ENCODE measurements around the gene RAB11FIP4. TPM values are rescaled to one million over a fixed set of nuclear protein-coding genes. Genes with fewer than 3 reads are reported as not detected.

The RAB11FIP4 gene
- polyA plus RNA-seq, 1 of the 3 experiments (the other 2 are of a cell fraction), result 9.4 TPM

DNA sequence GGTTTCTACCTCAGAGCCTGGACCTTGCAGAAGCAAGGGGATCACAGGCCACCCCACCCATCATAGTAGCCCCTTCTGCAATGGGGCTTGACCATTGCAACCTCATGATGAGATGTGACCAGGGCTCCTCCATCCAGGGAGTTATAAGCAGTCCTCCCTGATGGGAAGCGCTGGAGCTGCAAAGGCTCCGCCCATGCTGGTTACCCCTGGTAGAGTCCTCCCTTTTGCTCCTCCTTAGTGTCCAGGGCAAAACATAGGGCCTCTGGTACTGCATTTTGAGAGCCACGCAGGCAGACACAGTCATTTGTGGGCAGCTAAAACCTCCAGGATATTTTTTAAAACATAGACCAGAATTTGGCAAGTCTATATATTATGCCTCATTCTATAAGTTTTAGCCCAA, 161.1 kb downstream of the RAB11FIP4 start (continued):
- TF ChIP-seq POLR2AphosphoS5 (IDR thresholded peaks at IDR 0.05; ENCODE audit: low read depth, low read length), result no peak

DNA sequence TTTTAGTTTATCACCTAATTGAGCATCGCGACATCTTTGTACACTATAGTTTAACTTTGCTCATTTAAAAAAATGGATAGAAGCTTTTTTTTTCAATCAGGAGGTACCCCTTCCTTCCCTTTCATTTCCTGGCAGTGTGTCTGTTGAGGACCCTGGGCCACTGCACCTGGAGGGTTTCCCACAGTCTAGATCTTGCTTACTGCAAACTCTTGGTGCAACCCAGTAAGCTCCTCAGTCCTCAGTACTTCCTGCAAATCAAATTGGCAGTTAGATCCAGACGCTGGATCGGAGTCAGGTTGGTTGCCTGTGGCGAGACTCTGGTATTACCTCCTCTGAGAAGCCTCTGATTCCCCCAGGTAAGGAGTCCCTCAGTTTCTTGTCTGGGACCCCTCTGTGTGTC, 162.0 kb downstream of the RAB11FIP4 start:
- Histone ChIP-seq H4K20me1 (ENCODE audit: insufficient read depth) (no peaks in the 10 kb centered on the region), H2AFZ (ENCODE audit: low read depth) (no peak overlapping the region), H3K4me2 (no peak overlapping the region), H3K4me3 (ENCODE audit: low read depth in 2 of 2, low read length in 1 of 2) (no peak overlapping the region), H3K27me3 (ENCODE audit: insufficient read depth) (no peaks in the 10 kb centered on the region), H3K9ac (no peak overlapping the region), H3K27ac (ENCODE audit: low read depth in 2 of 2, low read length in 1 of 2) (no peak overlapping the region), H3K4me1 (ENCODE audit: control insufficient read depth in 1 of 2, insufficient read depth in 2 of 2, low read depth in 1 of 2, low read length in 1 of 2) (peaks cover 0 to 3% of the 10 kb centered on the region in 2 experiments; a peak in 1 of 4 replicates), H3K36me3 (replicated peaks in 1 of 2; ENCODE audit: control insufficient read depth in 1 of 2, insufficient read depth in 2 of 2, low read length in 1 of 2) (no peaks in the 10 kb centered on the region), H3K79me2 (ENCODE audit: insufficient read depth) (peaks cover 4% of the 10 kb centered on the region; the same call in 1 of the 2 replicates), H3K9me3 (no peaks in the 10 kb centered on the region), H3K9me2 (no peaks in the 10 kb centered on the region), H3F3A (replicated peaks; ENCODE audit: insufficient read depth) (peaks cover 10% of the 10 kb centered on the region)
- DNase-seq, result no peak
- CTCF ChIA-PET, result interaction anchor here (0.7 to 15.6 kb wide), 4 partner anchors 20 to 1140 kb away, joined by 3 to 338 read pairs (median 4); no protein-coding TSS in a partner anchor
- POLR2A ChIA-PET, result no interaction called here
- WGBS (ENCODE audit: low lambda C conversion rate), result 90% methylated on average over 5 of the region's 5 CpGs
- TF ChIP-seq ZBTB33 (IDR thresholded peaks at IDR 0.05; ENCODE audit: borderline replicate concordance, low read depth) (no peak), IRF3 (IDR thresholded peaks at IDR 0.05; ENCODE audit: low read depth, low read length) (no peak), TCF12 (IDR thresholded peaks at IDR 0.05) (no peak), EZH2phosphoT487 (IDR thresholded peaks at IDR 0.05; ENCODE audit: borderline replicate concordance, low read depth) (no peak), RXRA (IDR thresholded peaks at IDR 0.05; ENCODE audit: borderline replicate concordance, low read depth) (no peak), RFX5 (IDR thresholded peaks at IDR 0.05; ENCODE audit: low read length) (no peak), NRF1 (IDR thresholded peaks at IDR 0.05; ENCODE audit: low read depth, low read length) (no peak), PBX3 (IDR thresholded peaks at IDR 0.05) (no peak), MXI1 (IDR thresholded peaks at IDR 0.05; ENCODE audit: low read depth, low read length) (no peak), TAF1 (IDR thresholded peaks at IDR 0.05; ENCODE audit: borderline replicate concordance, low read depth, low read length) (no peak), CTCF (IDR thresholded peaks at IDR 0.05) (no peak), CHD2 (IDR thresholded peaks at IDR 0.05; ENCODE audit: low read length, partially characterized antibody) (no peak), POLR2AphosphoS5 (IDR thresholded peaks at IDR 0.05; ENCODE audit: low read depth, low read length) (no peak), SMC3 (IDR thresholded peaks at IDR 0.05; ENCODE audit: low read depth, low read length) (no peak), RAD21 (IDR thresholded peaks at IDR 0.05; ENCODE audit: low read length) (no peak), EP300 (IDR thresholded peaks at IDR 0.05; ENCODE audit: borderline replicate concordance in 1 of 2, low read depth in 1 of 2, low read length in 1 of 2) (no peak), TEAD4 (IDR thresholded peaks at IDR 0.05; ENCODE audit: borderline replicate concordance, insufficient read depth) (no peak), JUND (IDR thresholded peaks at IDR 0.05) (no peak)
- TF ChIP-seq, protein P1, sequence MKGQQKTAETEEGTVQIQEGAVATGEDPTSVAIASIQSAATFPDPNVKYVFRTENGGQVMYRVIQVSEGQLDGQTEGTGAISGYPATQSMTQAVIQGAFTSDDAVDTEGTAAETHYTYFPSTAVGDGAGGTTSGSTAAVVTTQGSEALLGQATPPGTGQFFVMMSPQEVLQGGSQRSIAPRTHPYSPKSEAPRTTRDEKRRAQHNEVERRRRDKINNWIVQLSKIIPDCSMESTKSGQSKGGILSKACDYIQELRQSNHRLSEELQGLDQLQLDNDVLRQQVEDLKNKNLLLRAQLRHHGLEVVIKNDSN (IDR thresholded peaks at IDR 0.05; ENCODE audit: borderline replicate concordance, low read depth), result no peak
